ENCODE measurements around the gene ITPR3. TPM values are rescaled to one million over a fixed set of nuclear protein-coding genes. Genes with fewer than 3 reads are reported as not detected.

The ITPR3 gene
- total RNA-seq, 1 donor from 2014 or later, result 17.7 TPM

DNA sequence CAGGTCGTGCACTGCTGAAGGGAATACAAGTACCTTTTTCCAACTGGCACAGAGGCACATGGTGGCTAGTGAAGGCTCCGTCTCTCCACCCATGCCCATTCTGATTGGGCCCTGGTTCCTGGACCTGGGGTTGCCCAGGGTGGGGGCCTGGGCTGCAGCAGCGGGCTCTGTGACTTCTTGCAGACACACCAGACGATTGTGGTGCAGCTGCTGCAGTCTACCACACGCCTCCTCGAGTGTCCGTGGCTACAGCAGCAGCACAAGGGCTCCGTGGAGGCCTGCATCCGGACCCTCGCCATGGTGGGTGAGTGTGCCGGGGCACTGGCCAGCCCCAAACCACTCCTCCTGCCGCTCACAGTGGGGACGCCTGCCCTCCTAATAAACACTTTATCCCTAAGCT, 61.2 kb downstream of the ITPR3 start:
- FAIRE-seq, result no peak
- no peak for DNase-seq (ENCODE audit: low read depth)
- Mint-ChIP-seq H3K27ac (ENCODE audit: unreplicated experiment) (no peak overlapping the region), H3K4me3 (ENCODE audit: unreplicated experiment) (no peak overlapping the region), H3K4me1 (ENCODE audit: low read depth, unreplicated experiment) (no peaks in the 10 kb centered on the region), H3K36me3 (ENCODE audit: low read depth, unreplicated experiment) (peaks cover 31% of the 10 kb centered on the region), H3K27me3 (ENCODE audit: low read depth, unreplicated experiment) (no peaks in the 10 kb centered on the region), H3K9me3 (ENCODE audit: unreplicated experiment) (no peaks in the 10 kb centered on the region)
- Histone ChIP-seq H3K4me3 (ENCODE audit: insufficient read depth, low read depth, low read length) (no peak overlapping the region), H3K27me3 (ENCODE audit: insufficient read depth, low read length) (no peaks in the 10 kb centered on the region), H4K20me1 (ENCODE audit: insufficient read depth, low read length) (no peaks in the 10 kb centered on the region), H3K36me3 (ENCODE audit: insufficient read depth, low read length) (no peaks in the 10 kb centered on the region), H3K27ac (ENCODE audit: low read depth, low read length) (no peak overlapping the region), H3K4me1 (ENCODE audit: insufficient read depth, low read length) (peaks cover 8% of the 10 kb centered on the region), H3K4me2 (ENCODE audit: low read length) (no peak overlapping the region), H2AFZ (ENCODE audit: low read depth, low read length) (no peak overlapping the region), H3K79me2 (ENCODE audit: insufficient read depth, low read length) (no peaks in the 10 kb centered on the region), H3K9ac (ENCODE audit: low read length) (no peak overlapping the region), H3K9me3 (ENCODE audit: insufficient read depth, low read depth, low read length) (no peaks in the 10 kb centered on the region)
- TF ChIP-seq EZH2 (IDR thresholded peaks at IDR 0.05; ENCODE audit: insufficient read depth, low read length), result no peak
- TF ChIP-seq, protein P1, sequence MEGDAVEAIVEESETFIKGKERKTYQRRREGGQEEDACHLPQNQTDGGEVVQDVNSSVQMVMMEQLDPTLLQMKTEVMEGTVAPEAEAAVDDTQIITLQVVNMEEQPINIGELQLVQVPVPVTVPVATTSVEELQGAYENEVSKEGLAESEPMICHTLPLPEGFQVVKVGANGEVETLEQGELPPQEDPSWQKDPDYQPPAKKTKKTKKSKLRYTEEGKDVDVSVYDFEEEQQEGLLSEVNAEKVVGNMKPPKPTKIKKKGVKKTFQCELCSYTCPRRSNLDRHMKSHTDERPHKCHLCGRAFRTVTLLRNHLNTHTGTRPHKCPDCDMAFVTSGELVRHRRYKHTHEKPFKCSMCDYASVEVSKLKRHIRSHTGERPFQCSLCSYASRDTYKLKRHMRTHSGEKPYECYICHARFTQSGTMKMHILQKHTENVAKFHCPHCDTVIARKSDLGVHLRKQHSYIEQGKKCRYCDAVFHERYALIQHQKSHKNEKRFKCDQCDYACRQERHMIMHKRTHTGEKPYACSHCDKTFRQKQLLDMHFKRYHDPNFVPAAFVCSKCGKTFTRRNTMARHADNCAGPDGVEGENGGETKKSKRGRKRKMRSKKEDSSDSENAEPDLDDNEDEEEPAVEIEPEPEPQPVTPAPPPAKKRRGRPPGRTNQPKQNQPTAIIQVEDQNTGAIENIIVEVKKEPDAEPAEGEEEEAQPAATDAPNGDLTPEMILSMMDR (IDR thresholded peaks at IDR 0.05; ENCODE audit: insufficient read depth, low read depth, low read length), result no peak

DNA sequence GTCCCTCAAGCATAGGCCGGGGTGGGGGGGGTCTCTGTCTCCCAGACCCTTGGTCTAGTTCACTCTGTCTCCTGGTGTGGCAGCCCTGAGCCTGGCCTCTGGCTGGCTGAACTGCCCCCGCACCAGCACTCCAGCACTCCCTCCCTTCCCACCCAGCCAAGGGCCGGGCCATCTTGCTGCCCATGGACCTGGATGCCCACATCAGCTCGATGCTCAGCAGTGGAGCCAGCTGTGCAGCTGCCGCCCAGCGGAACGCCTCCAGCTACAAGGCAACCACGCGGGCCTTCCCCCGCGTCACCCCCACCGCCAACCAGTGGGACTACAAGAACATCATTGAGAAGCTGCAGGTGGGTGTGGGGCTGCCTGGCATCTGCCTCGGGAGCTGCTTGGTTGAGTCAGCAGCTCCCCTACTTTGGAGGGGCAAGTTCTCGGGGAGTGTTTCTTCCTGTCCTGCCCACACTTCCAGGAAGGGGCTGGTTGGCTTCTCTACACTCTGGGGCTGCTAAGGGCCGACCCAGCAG, 62.0 kb downstream of the ITPR3 start:
- no peaks in the 10 kb centered on the region for H3K9me3 Mint-ChIP-seq (ENCODE audit: unreplicated experiment)
- no peak for FAIRE-seq
- Histone ChIP-seq H3K27ac (ENCODE audit: low read depth, low read length) (no peak overlapping the region), H3K36me3 (ENCODE audit: insufficient read depth, low read length) (no peaks in the 10 kb centered on the region), H3K9ac (ENCODE audit: low read length) (no peak overlapping the region), H3K4me1 (ENCODE audit: insufficient read depth, low read length) (peaks cover 6% of the 10 kb centered on the region), H4K20me1 (ENCODE audit: insufficient read depth, low read length) (no peaks in the 10 kb centered on the region), H3K79me2 (ENCODE audit: insufficient read depth, low read length) (no peaks in the 10 kb centered on the region), H3K4me3 (ENCODE audit: insufficient read depth, low read depth, low read length) (no peak overlapping the region), H2AFZ (ENCODE audit: low read depth, low read length) (no peak overlapping the region), H3K4me2 (ENCODE audit: low read length) (no peak overlapping the region), H3K9me3 (ENCODE audit: insufficient read depth, low read depth, low read length) (no peaks in the 10 kb centered on the region), H3K27me3 (ENCODE audit: insufficient read depth, low read length) (no peaks in the 10 kb centered on the region)
- no peaks in the 10 kb centered on the region for H3K4me1 Mint-ChIP-seq (ENCODE audit: low read depth, unreplicated experiment)
- TF ChIP-seq, protein P1 (IDR thresholded peaks at IDR 0.05; ENCODE audit: insufficient read depth, low read depth, low read length), result no peak
- no peak for TF ChIP-seq EZH2 (IDR thresholded peaks at IDR 0.05; ENCODE audit: insufficient read depth, low read length)
- H3K27ac Mint-ChIP-seq (ENCODE audit: unreplicated experiment), result no peak overlapping the region
- no peaks in the 10 kb centered on the region for H3K27me3 Mint-ChIP-seq (ENCODE audit: low read depth, unreplicated experiment)
- no peak for DNase-seq (ENCODE audit: low read depth)
- peaks cover 27% of the 10 kb centered on the region for H3K36me3 Mint-ChIP-seq (ENCODE audit: low read depth, unreplicated experiment)
- H3K4me3 Mint-ChIP-seq (ENCODE audit: unreplicated experiment), result no peak overlapping the region

DNA sequence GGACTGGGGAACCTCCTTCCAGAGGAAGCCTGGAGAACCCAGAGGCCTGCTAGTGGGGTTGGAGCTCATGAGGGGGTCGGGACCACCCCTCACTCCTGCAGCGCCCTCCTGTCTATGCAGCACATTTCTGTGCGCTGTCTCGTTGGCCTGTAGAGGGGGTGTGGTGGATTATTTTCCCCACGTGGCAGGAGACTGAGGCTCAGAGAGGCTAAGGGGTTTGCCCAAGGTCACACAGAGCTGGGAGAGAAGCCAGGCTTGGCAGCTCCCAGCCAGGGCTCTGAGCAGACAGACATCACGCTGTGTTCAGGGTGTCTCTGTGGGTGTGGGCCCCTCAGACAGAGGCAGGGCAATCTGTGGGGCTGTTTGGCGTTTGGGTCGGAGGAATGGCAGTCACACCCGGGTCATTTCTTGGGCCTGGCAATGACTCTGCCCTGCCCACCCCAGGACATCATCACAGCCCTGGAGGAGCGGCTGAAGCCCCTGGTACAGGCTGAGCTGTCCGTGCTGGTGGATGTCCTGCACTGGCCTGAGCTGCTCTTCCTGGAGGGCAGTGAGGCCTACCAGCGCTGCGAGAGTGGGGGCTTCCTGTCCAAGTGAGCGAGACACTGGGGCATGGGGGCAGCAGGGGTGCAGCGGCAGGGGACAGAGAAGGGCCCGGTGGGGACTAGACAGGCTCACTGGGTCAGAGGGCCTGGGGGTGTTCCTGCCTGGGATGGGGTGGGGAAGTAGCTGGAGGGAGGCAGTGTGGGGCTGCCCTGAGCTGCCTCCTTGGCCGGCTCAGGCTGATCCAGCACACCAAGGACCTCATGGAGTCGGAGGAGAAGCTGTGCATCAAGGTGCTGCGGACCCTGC, 62.7 kb downstream of the ITPR3 start:
- no peak overlapping the region for H3K27ac ChIP-seq (ENCODE audit: low read depth, low read length)

More for the DNA sequence above, 62.7 kb downstream of the ITPR3 start:
- no peak overlapping the region for H3K4me3 ChIP-seq (ENCODE audit: insufficient read depth, low read depth, low read length)
- Mint-ChIP-seq H3K27me3 (ENCODE audit: low read depth, unreplicated experiment) (no peaks in the 10 kb centered on the region), H3K4me1 (ENCODE audit: low read depth, unreplicated experiment) (no peaks in the 10 kb centered on the region), H3K4me3 (ENCODE audit: unreplicated experiment) (no peak overlapping the region), H3K36me3 (ENCODE audit: low read depth, unreplicated experiment) (peaks cover 24% of the 10 kb centered on the region), H3K27ac (ENCODE audit: unreplicated experiment) (no peak overlapping the region), H3K9me3 (ENCODE audit: unreplicated experiment) (no peaks in the 10 kb centered on the region)
- no peaks in the 10 kb centered on the region for H3K79me2 ChIP-seq (ENCODE audit: insufficient read depth, low read length)
- no peaks in the 10 kb centered on the region for H3K27me3 ChIP-seq (ENCODE audit: insufficient read depth, low read length)
- H3K4me1 ChIP-seq (ENCODE audit: insufficient read depth, low read length), result peaks cover 6% of the 10 kb centered on the region
- H2AFZ ChIP-seq (ENCODE audit: low read depth, low read length), result no peak overlapping the region
- no peak overlapping the region for H3K9ac ChIP-seq (ENCODE audit: low read length)
- H4K20me1 ChIP-seq (ENCODE audit: insufficient read depth, low read length), result no peaks in the 10 kb centered on the region
- TF ChIP-seq, protein P1 (IDR thresholded peaks at IDR 0.05; ENCODE audit: insufficient read depth, low read depth, low read length), result no peak
- TF ChIP-seq EZH2 (IDR thresholded peaks at IDR 0.05; ENCODE audit: insufficient read depth, low read length), result no peak
- H3K36me3 ChIP-seq (ENCODE audit: insufficient read depth, low read length), result no peaks in the 10 kb centered on the region
- DNase-seq (ENCODE audit: low read depth) (no peak), FAIRE-seq (no peak)
- no peak overlapping the region for H3K4me2 ChIP-seq (ENCODE audit: low read length)
- H3K9me3 ChIP-seq (ENCODE audit: insufficient read depth, low read depth, low read length), result no peaks in the 10 kb centered on the region
